ENCODE data around the gene SAMD4A.

DNA sequence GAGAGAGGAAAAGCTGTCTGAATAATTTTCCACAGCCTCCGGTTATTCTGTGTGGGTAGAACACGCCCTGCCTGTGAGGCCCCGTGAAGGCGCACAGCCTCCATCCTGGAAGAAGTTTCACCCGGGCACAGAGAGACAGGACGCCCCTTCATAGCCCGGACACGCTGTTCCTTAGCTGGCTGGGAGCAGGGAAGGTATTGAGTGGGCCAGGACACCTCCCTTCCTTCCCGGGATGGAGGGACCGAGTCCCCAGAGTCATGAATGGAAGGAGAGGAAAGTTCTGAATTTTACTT lies 200.2 kb downstream of the SAMD4A start:
- TF ChIP-seq, protein P1, sequence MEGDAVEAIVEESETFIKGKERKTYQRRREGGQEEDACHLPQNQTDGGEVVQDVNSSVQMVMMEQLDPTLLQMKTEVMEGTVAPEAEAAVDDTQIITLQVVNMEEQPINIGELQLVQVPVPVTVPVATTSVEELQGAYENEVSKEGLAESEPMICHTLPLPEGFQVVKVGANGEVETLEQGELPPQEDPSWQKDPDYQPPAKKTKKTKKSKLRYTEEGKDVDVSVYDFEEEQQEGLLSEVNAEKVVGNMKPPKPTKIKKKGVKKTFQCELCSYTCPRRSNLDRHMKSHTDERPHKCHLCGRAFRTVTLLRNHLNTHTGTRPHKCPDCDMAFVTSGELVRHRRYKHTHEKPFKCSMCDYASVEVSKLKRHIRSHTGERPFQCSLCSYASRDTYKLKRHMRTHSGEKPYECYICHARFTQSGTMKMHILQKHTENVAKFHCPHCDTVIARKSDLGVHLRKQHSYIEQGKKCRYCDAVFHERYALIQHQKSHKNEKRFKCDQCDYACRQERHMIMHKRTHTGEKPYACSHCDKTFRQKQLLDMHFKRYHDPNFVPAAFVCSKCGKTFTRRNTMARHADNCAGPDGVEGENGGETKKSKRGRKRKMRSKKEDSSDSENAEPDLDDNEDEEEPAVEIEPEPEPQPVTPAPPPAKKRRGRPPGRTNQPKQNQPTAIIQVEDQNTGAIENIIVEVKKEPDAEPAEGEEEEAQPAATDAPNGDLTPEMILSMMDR (IDR thresholded peaks at IDR 0.05), result no peak
- TF ChIP-seq POLR2A (IDR thresholded peaks at IDR 0.05), result no peak

All from stomach (tissue), 4 donors.